ENCODE measurements around the gene P3H2. TPM values are rescaled to one million over a fixed set of nuclear protein-coding genes. Genes with fewer than 3 reads are reported as not detected.

Gene P3H2
- total RNA-seq, 1 experiment from 2014 or later, result 19.6 TPM

- H3K4me1 ChIP-seq (ENCODE audit: insufficient read depth, low read length, poor library complexity, severe bottlenecking), result peaks cover 15% of the 10 kb centered on the region
- H3K36me3 ChIP-seq (ENCODE audit: insufficient read depth, low read length, poor library complexity, severe bottlenecking), result no peaks in the 10 kb centered on the region
- TF ChIP-seq EZH2 (IDR thresholded peaks at IDR 0.05; ENCODE audit: borderline replicate concordance, low read depth, low read length, poor library complexity, severe bottlenecking) (no peak), CTCF (conservative IDR thresholded peaks at IDR 0.05; ENCODE audit: low read depth, low read length) (no peak)
- intact Hi-C loops (cut with micrococcal nuclease; ENCODE audit: unreplicated experiment), result no loop called here
- no peak overlapping the region for H3K4me3 ChIP-seq (ENCODE audit: low read depth, low read length, poor library complexity, severe bottlenecking)
- H3K27ac ChIP-seq (ENCODE audit: low read depth, low read length, poor library complexity, severe bottlenecking), result no peak overlapping the region
- no peaks in the 10 kb centered on the region for H3K9me3 ChIP-seq (ENCODE audit: low read depth, low read length, poor library complexity, severe bottlenecking)
- ChIA-PET CTCF (no interaction called here), POLR2A (ENCODE audit: low non-redundant PET) (interaction anchor here (0.6 kb wide), 1 partner anchor 282 kb away, joined by 3 read pairs; no protein-coding TSS in a partner anchor)
- no TSS peak for BruUV-seq (replicated peaks)
- peak; percentile 33 for DNase-seq (ENCODE audit: low spot score)
- H3K27me3 ChIP-seq (replicated peaks; ENCODE audit: insufficient read depth, low read depth, low read length, poor library complexity), result no peaks in the 10 kb centered on the region
Measured at GRCh38 chr3:190070622-190071347, 49.9 kb downstream of the P3H2 start.

- Histone ChIP-seq H3K27ac (ENCODE audit: low read depth, low read length, poor library complexity, severe bottlenecking) (no peak overlapping the region), H3K27me3 (replicated peaks; ENCODE audit: insufficient read depth, low read depth, low read length, poor library complexity) (no peaks in the 10 kb centered on the region), H3K9me3 (ENCODE audit: low read depth, low read length, poor library complexity, severe bottlenecking) (no peaks in the 10 kb centered on the region), H3K36me3 (ENCODE audit: insufficient read depth, low read length, poor library complexity, severe bottlenecking) (no peaks in the 10 kb centered on the region), H3K4me1 (ENCODE audit: insufficient read depth, low read length, poor library complexity, severe bottlenecking) (peaks cover 11% of the 10 kb centered on the region), H3K4me3 (ENCODE audit: low read depth, low read length, poor library complexity, severe bottlenecking) (no peak overlapping the region)
- ChIA-PET POLR2A (ENCODE audit: low non-redundant PET) (no interaction called here), CTCF (no interaction called here)
- TF ChIP-seq CTCF (conservative IDR thresholded peaks at IDR 0.05; ENCODE audit: low read depth, low read length) (no peak), EZH2 (IDR thresholded peaks at IDR 0.05; ENCODE audit: borderline replicate concordance, low read depth, low read length, poor library complexity, severe bottlenecking) (no peak)
- DNase-seq (ENCODE audit: low spot score), result no peak
- intact Hi-C loops (cut with micrococcal nuclease; ENCODE audit: unreplicated experiment), result no loop called here
- no TSS peak for BruUV-seq (replicated peaks)
Measured at GRCh38 chr3:190065204-190065603, 55.5 kb downstream of the P3H2 start.

- no peak overlapping the region for H3K4me3 ChIP-seq (ENCODE audit: low read depth, low read length, poor library complexity, severe bottlenecking)
- no peaks in the 10 kb centered on the region for H3K9me3 ChIP-seq (ENCODE audit: low read depth, low read length, poor library complexity, severe bottlenecking)
- H3K27ac ChIP-seq (ENCODE audit: low read depth, low read length, poor library complexity, severe bottlenecking), result no peak overlapping the region
- H3K36me3 ChIP-seq (ENCODE audit: insufficient read depth, low read length, poor library complexity, severe bottlenecking), result no peaks in the 10 kb centered on the region
- ChIA-PET POLR2A (ENCODE audit: low non-redundant PET) (no interaction called here), CTCF (interaction anchor here (0.6 kb wide), 1 partner anchor 92 kb away, joined by 9 read pairs; no protein-coding TSS in a partner anchor)
- DNase-seq (ENCODE audit: low spot score), result no peak
- no peaks in the 10 kb centered on the region for H3K27me3 ChIP-seq (replicated peaks; ENCODE audit: insufficient read depth, low read depth, low read length, poor library complexity)
- TF ChIP-seq EZH2 (IDR thresholded peaks at IDR 0.05; ENCODE audit: borderline replicate concordance, low read depth, low read length, poor library complexity, severe bottlenecking), result no peak
- no peak for TF ChIP-seq CTCF (conservative IDR thresholded peaks at IDR 0.05; ENCODE audit: low read depth, low read length)
- BruUV-seq (replicated peaks), result no TSS peak
- intact Hi-C loops (cut with micrococcal nuclease; ENCODE audit: unreplicated experiment), result no loop called here
- H3K4me1 ChIP-seq (ENCODE audit: insufficient read depth, low read length, poor library complexity, severe bottlenecking), result peaks cover 11% of the 10 kb centered on the region
Measured at GRCh38 chr3:190064659-190065058, 56.0 kb downstream of the P3H2 start.

Data from A673 (cell line).